ENCODE data around the gene PDE11A. TPM values are rescaled to one million over a fixed set of nuclear protein-coding genes. Genes with fewer than 3 reads are reported as not detected.

PDE11A gene
- total and polyA plus RNA-seq, 2 of the 13 experiments (the other 11 are each of a cell fraction or from before 2014, with no cell fraction given): 1.2 to 1.7 TPM

DNA sequence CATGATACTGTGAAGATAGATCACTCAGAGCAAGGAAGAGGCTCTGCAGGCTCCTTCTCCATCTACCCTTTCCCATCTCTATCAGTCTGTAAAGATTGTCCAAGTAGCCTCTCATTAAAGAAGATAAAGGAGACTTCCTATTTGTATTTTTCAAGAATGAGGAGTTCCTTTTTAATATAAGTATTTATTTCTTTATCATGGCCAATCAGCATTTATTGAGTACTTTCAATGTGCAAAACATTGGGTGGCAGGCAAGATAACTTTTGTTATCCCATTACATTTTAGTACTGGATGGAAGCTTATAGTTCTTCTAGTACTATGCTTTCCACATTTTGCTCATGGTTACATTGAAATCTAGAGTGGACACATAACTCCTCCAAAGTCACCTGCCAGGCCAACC is 3.6 kb upstream of the PDE11A start (continued):
- TF ChIP-seq, protein P1, sequence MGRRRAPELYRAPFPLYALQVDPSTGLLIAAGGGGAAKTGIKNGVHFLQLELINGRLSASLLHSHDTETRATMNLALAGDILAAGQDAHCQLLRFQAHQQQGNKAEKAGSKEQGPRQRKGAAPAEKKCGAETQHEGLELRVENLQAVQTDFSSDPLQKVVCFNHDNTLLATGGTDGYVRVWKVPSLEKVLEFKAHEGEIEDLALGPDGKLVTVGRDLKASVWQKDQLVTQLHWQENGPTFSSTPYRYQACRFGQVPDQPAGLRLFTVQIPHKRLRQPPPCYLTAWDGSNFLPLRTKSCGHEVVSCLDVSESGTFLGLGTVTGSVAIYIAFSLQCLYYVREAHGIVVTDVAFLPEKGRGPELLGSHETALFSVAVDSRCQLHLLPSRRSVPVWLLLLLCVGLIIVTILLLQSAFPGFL (CRISPR knock-in tag; IDR thresholded peaks at IDR 0.05): no peak
- TF ChIP-seq, protein P2, sequence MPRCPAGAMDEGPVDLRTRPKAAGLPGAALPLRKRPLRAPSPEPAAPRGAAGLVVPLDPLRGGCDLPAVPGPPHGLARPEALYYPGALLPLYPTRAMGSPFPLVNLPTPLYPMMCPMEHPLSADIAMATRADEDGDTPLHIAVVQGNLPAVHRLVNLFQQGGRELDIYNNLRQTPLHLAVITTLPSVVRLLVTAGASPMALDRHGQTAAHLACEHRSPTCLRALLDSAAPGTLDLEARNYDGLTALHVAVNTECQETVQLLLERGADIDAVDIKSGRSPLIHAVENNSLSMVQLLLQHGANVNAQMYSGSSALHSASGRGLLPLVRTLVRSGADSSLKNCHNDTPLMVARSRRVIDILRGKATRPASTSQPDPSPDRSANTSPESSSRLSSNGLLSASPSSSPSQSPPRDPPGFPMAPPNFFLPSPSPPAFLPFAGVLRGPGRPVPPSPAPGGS (CRISPR knock-in tag; IDR thresholded peaks at IDR 0.05): no peak
- TF ChIP-seq, protein P3, sequence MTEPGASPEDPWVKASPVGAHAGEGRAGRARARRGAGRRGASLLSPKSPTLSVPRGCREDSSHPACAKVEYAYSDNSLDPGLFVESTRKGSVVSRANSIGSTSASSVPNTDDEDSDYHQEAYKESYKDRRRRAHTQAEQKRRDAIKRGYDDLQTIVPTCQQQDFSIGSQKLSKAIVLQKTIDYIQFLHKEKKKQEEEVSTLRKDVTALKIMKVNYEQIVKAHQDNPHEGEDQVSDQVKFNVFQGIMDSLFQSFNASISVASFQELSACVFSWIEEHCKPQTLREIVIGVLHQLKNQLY (CRISPR knock-in tag; IDR thresholded peaks at IDR 0.05): no peak
- no peak for TF ChIP-seq ZNF549 (CRISPR knock-in tag; IDR thresholded peaks at IDR 0.05)
- TF ChIP-seq ARNT2 (CRISPR knock-in tag; IDR thresholded peaks at IDR 0.05; ENCODE audit: low read depth): no peak
- no peak for TF ChIP-seq PHF20 (CRISPR knock-in tag; IDR thresholded peaks at IDR 0.05)
- TF ChIP-seq, protein P4, sequence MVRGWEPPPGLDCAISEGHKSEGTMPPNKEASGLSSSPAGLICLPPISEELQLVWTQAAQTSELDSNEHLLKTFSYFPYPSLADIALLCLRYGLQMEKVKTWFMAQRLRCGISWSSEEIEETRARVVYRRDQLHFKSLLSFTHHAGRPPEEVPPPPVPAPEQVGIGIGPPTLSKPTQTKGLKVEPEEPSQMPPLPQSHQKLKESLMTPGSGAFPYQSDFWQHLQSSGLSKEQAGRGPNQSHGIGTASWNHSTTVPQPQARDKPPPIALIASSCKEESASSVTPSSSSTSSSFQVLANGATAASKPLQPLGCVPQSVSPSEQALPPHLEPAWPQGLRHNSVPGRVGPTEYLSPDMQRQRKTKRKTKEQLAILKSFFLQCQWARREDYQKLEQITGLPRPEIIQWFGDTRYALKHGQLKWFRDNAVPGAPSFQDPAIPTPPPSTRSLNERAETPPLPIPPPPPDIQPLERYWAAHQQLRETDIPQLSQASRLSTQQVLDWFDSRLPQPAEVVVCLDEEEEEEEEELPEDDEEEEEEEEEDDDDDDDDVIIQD (CRISPR knock-in tag; IDR thresholded peaks at IDR 0.05; ENCODE audit: low read depth): no peak

DNA sequence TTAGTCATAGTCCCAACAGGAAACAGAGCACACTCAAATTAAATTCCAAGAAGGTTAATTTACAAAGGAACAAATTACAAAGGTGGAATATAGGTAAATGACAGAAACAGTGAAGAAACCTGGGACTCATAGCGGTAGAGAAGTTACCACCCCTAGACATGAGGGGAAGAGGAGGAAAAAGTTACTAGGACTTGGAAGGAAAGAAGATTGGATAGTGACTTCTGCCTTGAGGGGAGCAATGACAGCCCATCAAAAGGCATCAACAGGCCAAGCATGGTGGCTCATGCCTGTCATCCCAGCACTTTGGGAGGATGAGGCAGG is 2.4 kb upstream of the PDE11A start:
- Histone ChIP-seq H3K9me3 (ENCODE audit: low read length) (no peaks in the 10 kb centered on the region), H3K27me3 (ENCODE audit: control insufficient read depth in 1 of 2, insufficient read depth in 2 of 2, low read length in 2 of 2) (peaks cover 0 to 6% of the 10 kb centered on the region in 2 experiments; a peak in 1 of 5 replicates), H3K36me3 (replicated peaks in 1 of 2; ENCODE audit: control insufficient read depth in 1 of 2, insufficient read depth in 2 of 2, low read length in 2 of 2) (no peaks in the 10 kb centered on the region), H3K4me2 (ENCODE audit: low read depth, low read length) (no peak overlapping the region), H3K4me3 (replicated peaks in 1 of 3; ENCODE audit: insufficient read depth in 1 of 3, low read depth in 2 of 3, low read length in 3 of 3) (no peak overlapping the region), H3K4me1 (ENCODE audit: insufficient read depth, low read length) (peaks cover 34% of the 10 kb centered on the region), H3K27ac (ENCODE audit: extremely low read length, insufficient read depth, low read length) (no peak overlapping the region), H4K20me1 (ENCODE audit: insufficient read depth, low read length) (no peaks in the 10 kb centered on the region), H3K9ac (ENCODE audit: insufficient read depth, low read depth, low read length) (no peak overlapping the region), H3K79me2 (ENCODE audit: insufficient read depth, low read length) (no peaks in the 10 kb centered on the region), H2AFZ (ENCODE audit: low read length) (no peak overlapping the region)
- 88% methylated on average over 1 of the region's 1 CpG for WGBS (ENCODE audit: low lambda C conversion rate)
- intact Hi-C loops (cut with micrococcal nuclease; ENCODE audit: unreplicated experiment) (no loop called here), in situ Hi-C loops (cut with HindIII; ENCODE audit: extremely low pct_ligation_motif_present, low pct_unique_long_range_greater_than_20kb) (no loop called here)
- no peak for ATAC-seq
- DNase-seq (ENCODE audit: low spot score): no peak
- no peak for FAIRE-seq
- ChIA-PET POLR2A (no interaction called here), CTCF (ENCODE audit: low intra/inter-chr PET ratio, low total read pairs) (no interaction called here)
- TF ChIP-seq ZNF75D (CRISPR knock-in tag; IDR thresholded peaks at IDR 0.05; ENCODE audit: borderline replicate concordance) (no peak), ZNF879 (CRISPR knock-in tag; IDR thresholded peaks at IDR 0.05) (no peak)
- TF ChIP-seq, protein P5, sequence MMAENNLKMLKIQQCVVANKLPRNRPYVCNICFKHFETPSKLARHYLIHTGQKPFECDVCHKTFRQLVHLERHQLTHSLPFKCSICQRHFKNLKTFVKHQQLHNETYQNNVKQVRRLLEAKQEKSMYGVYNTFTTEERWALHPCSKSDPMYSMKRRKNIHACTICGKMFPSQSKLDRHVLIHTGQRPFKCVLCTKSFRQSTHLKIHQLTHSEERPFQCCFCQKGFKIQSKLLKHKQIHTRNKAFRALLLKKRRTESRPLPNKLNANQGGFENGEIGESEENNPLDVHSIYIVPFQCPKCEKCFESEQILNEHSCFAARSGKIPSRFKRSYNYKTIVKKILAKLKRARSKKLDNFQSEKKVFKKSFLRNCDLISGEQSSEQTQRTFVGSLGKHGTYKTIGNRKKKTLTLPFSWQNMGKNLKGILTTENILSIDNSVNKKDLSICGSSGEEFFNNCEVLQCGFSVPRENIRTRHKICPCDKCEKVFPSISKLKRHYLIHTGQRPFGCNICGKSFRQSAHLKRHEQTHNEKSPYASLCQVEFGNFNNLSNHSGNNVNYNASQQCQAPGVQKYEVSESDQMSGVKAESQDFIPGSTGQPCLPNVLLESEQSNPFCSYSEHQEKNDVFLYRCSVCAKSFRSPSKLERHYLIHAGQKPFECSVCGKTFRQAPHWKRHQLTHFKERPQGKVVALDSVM (CRISPR knock-in tag; IDR thresholded peaks at IDR 0.05): no peak
- TF ChIP-seq, protein P6, sequence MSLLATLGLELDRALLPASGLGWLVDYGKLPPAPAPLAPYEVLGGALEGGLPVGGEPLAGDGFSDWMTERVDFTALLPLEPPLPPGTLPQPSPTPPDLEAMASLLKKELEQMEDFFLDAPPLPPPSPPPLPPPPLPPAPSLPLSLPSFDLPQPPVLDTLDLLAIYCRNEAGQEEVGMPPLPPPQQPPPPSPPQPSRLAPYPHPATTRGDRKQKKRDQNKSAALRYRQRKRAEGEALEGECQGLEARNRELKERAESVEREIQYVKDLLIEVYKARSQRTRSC (CRISPR knock-in tag; IDR thresholded peaks at IDR 0.05; ENCODE audit: low read depth): no peak
- BruUV-seq (replicated peaks): no TSS peak
